Activated naive CD4-positive, alpha-beta T cell treated with anti-CD3 and anti-CD28 coated beads, Interleukin-2, amount 50 U/mL, for 16 hours (primary cell): ENCODE data around the gene TMEM229B.

Source experiments
- DNase-seq: peaks from one replicate; pipeline ENCODE4 v3.0.0-alpha.2; 2020

Gene TMEM229B

DNA sequence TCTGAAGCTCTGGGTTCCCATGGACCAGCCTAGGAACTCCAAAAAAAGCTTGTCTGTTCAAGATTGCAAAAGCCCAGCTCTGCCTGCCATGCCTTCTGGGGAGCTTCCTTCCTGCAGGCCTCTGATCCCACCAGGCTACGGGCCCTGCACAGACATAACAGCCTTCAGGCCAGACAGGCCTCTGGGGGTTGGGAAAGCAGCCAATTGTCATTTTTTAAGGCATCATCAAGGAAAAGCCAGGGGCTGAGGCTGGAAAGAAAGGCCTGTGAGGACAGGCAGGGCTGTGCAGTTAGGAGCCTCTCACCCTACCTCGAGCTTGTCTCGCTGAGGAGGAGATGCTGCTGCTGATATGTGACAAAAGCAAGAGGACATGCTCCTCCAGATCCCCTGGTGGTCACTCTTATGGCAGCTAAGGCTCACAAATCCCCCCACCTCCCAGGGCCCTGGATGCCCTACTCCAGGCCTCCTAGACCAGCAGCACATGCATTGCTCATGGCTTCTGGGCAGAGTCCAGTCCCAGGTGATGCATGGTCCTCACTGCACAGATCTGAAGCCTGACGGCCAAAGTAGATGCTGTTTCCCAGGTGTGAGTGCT, 2.9 kb downstream of the TMEM229B start:
- no peak for DNase-seq

GRCh38 chr14:67483579-67484285, 4.8 kb downstream of the TMEM229B start:
- DNase-seq: no peak

DNA sequence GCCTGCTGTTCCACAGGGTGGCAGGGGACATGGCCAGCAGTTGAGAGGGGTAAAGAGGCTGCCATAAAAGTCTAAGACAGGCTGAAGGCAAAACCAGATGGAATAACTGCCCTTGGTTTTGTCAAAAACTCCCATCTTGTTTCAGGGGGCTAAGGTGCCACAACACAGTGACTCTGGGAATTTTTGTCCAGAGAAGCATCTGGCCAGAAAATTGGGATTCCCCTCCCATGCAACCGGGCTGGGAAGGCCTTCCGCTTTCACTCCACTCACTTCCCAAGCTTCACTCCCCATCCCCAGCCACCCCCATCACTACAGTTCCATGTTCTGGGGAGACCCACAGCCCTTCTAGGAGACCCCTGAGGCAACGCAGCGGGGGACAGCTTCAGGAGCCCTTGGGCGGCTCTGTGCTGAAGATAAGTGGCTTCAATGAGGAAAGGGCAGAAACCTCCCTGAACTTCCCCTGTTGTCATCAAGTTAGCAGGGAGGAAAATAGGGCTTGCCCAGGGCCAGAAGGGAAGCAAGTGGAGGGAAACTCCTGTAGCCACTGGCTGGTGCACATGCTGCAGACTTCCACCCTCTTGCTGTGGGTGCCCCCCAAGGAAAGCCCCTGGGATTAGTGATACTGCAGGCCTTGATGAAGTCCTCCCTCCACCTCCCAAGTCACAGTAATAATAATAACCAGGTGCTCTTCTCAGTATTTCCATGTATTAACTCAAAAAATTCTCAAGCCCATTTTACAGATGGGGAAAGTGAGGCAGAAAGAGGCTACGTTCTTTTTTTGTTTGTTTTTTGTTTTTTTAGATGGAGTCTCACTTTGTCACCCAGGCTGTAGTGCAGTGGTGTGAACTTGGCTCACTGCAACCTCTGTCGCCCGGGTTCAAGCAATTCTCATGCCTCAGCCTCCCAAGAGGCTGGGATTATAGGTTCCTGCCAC, 6.0 kb downstream of the TMEM229B start:
- DNase-seq: no peak

- no peak for DNase-seq
These were observed 8.5 kb downstream of the TMEM229B start for GRCh38 chr14:67480011-67480410.

- DNase-seq: no peak
These were observed 9.8 kb downstream of the TMEM229B start for GRCh38 chr14:67478800-67479084.

DNA sequence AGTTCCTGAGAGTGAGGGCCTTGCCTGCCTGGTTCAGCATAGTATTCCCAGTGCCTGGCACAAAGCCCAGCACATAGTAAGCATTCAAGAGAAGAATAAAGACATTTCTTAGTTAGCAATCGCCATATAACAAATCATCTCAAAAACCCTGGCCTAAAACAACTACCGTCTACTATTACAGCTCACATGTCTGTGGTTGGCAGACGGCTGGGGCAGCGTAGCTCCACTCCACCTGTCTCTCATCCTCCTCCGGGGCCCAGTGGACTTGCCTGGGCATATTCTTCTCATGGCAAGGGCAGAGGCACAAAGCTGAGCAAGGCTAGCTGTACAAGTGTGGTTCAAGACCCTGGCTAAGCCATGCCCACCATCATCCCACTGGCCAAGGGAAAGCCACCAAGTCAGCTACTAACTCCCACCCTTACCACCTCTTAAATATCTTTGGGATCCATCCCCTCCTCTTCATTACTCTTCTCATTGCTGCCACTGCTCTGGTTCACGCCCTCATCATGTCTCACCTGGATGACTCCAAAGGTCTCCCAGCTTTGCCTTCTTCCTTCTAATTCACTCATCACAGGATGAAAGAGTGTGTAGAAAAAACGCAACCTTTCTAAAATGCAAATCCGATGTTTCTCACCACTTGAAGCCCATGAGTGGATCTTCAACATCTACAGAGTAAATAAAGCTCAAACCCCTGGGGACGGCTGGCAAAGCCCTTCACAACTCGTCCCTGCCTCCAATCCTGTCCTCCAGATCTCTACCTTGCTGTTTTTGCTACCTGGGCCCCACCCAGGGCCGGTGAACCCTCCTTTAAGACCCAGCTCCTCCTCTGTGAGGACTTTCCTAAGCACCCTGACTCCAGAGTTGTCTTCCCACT, 10.4 kb downstream of the TMEM229B start:
- DNase-seq: no peak

- DNase-seq: no peak
These were observed 14.2 kb downstream of the TMEM229B start for GRCh38 chr14:67474366-67474765.

DNA sequence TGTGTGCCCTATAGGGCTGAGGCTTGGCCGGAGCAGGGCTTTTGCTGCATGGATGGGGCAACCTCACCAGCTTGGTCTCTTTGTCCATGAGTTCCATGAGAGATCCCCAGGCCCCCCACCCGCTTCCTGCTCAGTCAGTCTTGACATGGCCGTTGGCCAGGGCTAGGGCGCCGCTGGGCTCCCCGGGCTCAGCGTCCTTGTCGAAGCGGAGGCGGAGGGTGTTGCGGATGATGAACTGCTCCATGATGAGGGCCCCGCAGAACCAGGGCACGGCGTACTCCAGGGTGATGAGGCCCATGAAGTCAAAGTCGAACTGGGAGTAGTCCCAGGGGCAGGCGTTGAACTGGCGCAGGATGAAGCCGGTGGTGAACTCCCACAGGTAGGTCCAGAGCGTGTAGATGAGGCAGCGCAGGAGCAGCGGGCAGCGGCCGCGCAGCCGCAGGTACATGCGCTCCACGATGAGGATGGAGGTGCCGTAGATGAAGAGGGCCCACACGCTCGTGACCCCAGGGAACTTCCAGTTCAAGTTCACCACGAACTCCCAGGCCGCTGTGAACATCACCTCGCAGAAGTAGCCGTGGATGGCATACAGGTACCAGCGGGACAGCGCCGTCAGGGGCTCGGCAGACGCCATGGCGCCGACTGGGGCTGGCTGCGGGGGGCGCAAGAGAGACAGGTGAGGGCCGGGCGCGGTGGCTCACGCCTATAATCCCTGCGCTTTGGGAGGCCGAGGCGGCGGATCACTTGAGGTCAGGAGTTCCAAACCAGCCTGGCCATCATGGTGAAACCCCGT, 15.0 kb downstream of the TMEM229B start:
- no peak for DNase-seq

GRCh38 chr14:67472726-67473125, 15.8 kb downstream of the TMEM229B start:
- no peak for DNase-seq

- no peak for DNase-seq
These were observed 18.6 kb downstream of the TMEM229B start for GRCh38 chr14:67469954-67470353.

GRCh38 chr14:67468378-67468730, 20.2 kb downstream of the TMEM229B start:
- DNase-seq: no peak

DNA sequence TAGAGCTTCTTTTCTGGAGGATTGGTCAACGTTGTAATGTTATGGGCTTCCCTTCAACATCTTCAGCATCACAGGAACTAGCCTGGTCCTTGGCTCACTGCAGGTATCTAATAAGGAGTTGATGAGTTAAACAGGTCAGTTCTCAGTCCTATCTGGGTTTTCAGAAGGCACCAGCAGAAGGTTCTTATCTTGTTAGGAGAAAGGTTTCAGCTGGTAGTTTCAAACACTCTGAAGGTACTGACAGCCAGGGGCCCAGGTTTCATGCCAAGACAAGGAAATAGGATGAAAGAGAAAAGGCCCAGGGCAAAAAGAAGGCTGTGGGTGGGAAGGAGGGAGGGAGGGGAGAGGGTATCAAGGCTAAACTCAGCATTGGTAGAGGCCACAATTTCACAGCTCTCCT, 21.4 kb downstream of the TMEM229B start:
- DNase-seq: no peak

DNA sequence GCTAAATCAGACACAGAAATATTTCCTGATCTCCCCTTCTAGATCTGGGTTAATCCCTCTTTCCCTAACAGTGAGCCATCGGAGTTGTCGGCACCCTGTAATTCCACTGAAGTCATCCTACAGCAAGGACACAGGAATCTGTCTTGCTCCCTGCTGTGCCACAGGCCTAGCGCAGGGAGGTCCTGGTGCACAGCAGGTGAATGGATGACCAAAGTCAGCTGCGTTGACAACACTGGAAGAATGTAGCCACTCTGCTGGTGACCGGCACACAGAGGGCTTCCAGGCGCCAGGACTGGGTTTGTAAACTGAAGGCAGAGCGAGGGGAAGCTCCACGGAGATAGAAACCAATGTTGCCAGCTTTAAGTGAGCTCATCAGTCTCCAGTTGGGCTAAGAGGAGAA, 23.6 kb downstream of the TMEM229B start:
- no peak for DNase-seq

DNA sequence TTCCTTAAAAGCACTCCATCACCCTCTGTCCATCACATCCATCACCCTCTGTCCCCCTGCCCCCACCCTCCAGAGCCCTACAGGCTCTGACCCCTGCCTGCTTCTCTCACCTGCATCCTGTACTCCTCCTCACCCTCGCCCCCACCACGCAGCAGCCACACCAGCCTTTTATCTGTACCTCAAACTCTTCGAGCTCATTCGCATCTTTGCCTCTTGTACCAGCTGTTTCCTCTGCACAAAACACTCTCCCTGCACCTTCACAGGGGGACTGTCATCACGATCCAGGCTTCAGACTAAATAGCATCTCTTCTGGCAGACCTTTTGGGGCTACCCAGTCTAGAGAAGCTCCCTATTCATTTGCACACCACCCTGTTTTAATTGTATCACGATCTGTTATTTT, 24.1 kb downstream of the TMEM229B start:
- DNase-seq: no peak

DNA sequence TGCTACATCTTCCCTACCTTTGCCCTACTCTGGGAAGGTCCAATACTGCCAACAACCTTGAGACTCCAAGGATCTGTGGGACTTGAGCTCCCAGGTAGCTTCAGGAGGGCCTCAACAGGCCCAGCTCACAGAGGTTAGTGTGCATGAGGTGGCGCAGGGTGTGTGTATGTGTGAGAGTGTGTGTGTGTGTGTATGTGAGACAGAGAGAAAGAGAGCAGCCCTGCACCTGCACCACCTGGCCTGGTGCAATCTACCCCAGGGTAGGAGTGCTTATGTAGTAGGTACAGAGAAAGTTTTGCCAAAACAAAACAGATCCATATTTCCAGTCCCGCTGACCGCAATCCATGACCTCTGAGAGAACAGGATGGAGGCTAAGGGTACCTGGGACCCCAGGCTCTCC, 24.6 kb downstream of the TMEM229B start:
- no peak for DNase-seq

- no peak for DNase-seq
These were observed 26.5 kb downstream of the TMEM229B start for GRCh38 chr14:67461996-67462395.

DNA sequence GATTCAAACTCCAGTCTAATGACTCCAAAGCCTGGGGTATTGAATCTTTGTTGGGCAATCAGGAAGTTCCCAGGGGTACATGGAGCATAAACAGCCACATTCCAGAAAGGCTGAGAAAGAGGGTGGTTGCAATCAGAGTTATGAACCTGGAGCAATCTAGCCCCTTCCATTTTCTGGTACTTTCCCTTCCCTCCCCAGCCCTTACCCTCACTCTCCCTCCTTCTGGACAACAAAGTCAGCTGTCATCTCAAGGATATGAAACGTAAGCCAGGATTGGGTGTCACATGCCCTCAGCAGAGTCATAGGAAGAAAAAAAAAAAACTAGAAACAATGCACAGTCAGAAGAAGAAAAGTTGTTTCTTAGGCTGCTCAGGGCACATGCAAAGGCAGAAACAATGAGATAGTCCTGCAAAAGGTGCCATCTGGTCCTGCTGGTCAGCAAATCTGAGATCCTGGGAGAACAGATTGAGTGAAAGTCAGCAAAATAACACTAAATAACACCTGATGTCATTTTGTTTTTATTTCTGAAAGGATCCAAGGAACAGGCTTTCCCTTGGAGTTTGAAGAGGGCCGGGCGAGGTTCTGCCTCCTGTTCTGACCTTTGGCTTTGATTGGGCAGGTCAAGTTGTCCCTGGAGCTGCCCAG, 27.1 kb downstream of the TMEM229B start:
- no peak for DNase-seq

DNA sequence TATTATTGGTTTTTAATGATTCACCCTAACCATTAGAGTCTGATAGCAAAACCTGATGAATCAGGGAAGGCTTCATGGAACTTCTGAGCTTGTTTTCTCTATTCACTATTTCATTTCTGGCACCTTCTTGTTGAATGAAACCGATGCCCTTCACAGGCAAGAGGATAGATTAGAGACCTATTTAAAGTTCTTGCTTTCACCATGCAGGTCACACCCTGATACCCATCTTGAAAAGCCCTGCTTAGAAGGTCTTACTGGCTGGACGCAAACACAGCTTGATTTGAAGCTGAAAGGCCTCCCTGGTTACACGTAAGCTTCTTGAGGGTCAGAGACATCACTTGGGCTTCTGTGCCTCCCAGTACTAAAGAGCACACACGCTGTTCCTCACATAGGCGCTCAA, 29.2 kb downstream of the TMEM229B start:
- no peak for DNase-seq

DNA sequence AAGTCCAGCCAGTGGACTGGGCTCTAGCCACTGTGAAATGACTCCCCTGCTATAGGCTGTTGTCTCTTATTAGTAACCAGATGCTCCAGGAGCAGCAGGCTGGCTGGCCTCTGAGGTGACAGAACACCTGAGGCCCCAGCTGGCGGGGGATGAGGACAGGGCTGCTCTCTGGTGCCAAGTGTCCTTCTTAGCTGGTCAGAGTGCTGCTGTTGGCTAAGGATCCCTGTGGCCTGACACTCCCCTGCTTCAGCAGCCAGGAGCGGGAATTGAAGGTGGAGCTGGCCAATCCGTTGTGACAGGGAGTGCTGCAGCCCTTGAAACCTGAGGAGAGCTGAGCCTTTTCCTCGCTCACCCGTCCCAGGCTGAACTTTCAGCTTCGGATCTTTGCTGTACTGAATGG, 30.7 kb downstream of the TMEM229B start:
- no peak for DNase-seq

GRCh38 chr14:67456732-67457131, 31.8 kb downstream of the TMEM229B start:
- no peak for DNase-seq

- no peak for DNase-seq
These were observed 34.8 kb downstream of the TMEM229B start for GRCh38 chr14:67453575-67454300.
